ENCODE measurements around the gene TCF23. TPM values are rescaled to one million over a fixed set of nuclear protein-coding genes. Genes with fewer than 3 reads are reported as not detected.

TCF23 gene
- total RNA-seq, 1 experiment from 2014 or later: 0.13 TPM

GRCh38 chr2:27123302-27124150 lies 25.3 kb upstream of the TCF23 start, which contains the start of gene ABHD1 (continued):
- TF ChIP-seq RELA (CRISPR knock-in tag; IDR thresholded peaks at IDR 0.05; ENCODE audit: borderline replicate concordance) (no peak), RORB (CRISPR knock-in tag; IDR thresholded peaks at IDR 0.05) (no peak), MXD4 (CRISPR knock-in tag; IDR thresholded peaks at IDR 0.05; ENCODE audit: borderline replicate concordance) (no peak)

- ATAC-seq (no peak), DNase-seq (ENCODE audit: low spot score) (no peak)
- Mint-ChIP-seq H3K4me3 (no peak overlapping the region; the same call in 1 of the 2 replicates), H3K27ac (no peak overlapping the region), H3K36me3 (no peaks in the 10 kb centered on the region), H3K4me1 (peaks cover 16% of the 10 kb centered on the region; the same call in 1 of the 2 replicates), H3K27me3 (ENCODE audit: low read depth) (peaks cover 48% of the 10 kb centered on the region), H3K9me3 (no peaks in the 10 kb centered on the region)
- TF ChIP-seq ZNF425 (CRISPR knock-in tag; conservative IDR thresholded peaks at IDR 0.05) (no peak), TEAD1 (CRISPR knock-in tag; IDR thresholded peaks at IDR 0.05) (no peak), SMAD4 (CRISPR knock-in tag; IDR thresholded peaks at IDR 0.05) (no peak), RELA (CRISPR knock-in tag; IDR thresholded peaks at IDR 0.05; ENCODE audit: borderline replicate concordance) (no peak), ESRRA (CRISPR knock-in tag; IDR thresholded peaks at IDR 0.05; ENCODE audit: borderline replicate concordance) (no peak), TCF7 (CRISPR knock-in tag; IDR thresholded peaks at IDR 0.05; ENCODE audit: low read depth) (no peak), ATF3 (CRISPR knock-in tag; conservative IDR thresholded peaks at IDR 0.05) (no peak), TP53 (CRISPR knock-in tag; IDR thresholded peaks at IDR 0.05) (no peak), ZNF532 (CRISPR knock-in tag; IDR thresholded peaks at IDR 0.05; ENCODE audit: borderline replicate concordance) (no peak), ERG (CRISPR knock-in tag; IDR thresholded peaks at IDR 0.05) (no peak), ZNF219 (CRISPR knock-in tag; IDR thresholded peaks at IDR 0.05; ENCODE audit: borderline replicate concordance) (no peak), FOXP4 (CRISPR knock-in tag; IDR thresholded peaks at IDR 0.05) (no peak), GTF2I (CRISPR knock-in tag; conservative IDR thresholded peaks at IDR 0.05) (no peak)
- ChIA-PET CTCF (no interaction called here), POLR2A (interaction anchor here (0.7 kb wide), 1 partner anchor 285 kb away, joined by 3 read pairs; no protein-coding TSS in a partner anchor)
Measured at GRCh38 chr2:27125104-27125503, 23.7 kb upstream of the TCF23 start.
